ENCODE measurements around the gene PTPN23.
A peak's percentile ranks its signal among the peaks of the same experiment; 100 is the strongest.
"Not testable (repeated sequence)": the region's sequence is repeated elsewhere in the genome, so short reads cannot be mapped to it uniquely, and the experiment has no call there.

Gene PTPN23

GRCh38 chr3:47455806-47456452, 75.1 kb downstream of the PTPN23 start:
- no peak overlapping the region for H3K27ac ChIP-seq (ENCODE audit: extremely low read depth, low read depth, low read length)
- TF ChIP-seq SCRT2 (tag by site-specific recombination; IDR thresholded peaks at IDR 0.05) (peak; percentile 43), ZNF768 (tag by site-specific recombination; IDR thresholded peaks at IDR 0.05) (no peak)
- H3K4me1 ChIP-seq (ENCODE audit: control insufficient read depth, insufficient read depth, low read length): no peaks in the 10 kb centered on the region
- ChIA-PET POLR2A (no interaction called here), CTCF (no interaction called here)
- no peaks in the 10 kb centered on the region for H3K36me3 ChIP-seq (ENCODE audit: control insufficient read depth in 2 of 2, insufficient read depth in 1 of 2, low read length in 2 of 2)
- no peaks in the 10 kb centered on the region for H3K9me3 ChIP-seq (ENCODE audit: control insufficient read depth, insufficient read depth, low read depth, low read length)
- H3K4me3 ChIP-seq (ENCODE audit: low read depth, low read length): no peak overlapping the region

DNA sequence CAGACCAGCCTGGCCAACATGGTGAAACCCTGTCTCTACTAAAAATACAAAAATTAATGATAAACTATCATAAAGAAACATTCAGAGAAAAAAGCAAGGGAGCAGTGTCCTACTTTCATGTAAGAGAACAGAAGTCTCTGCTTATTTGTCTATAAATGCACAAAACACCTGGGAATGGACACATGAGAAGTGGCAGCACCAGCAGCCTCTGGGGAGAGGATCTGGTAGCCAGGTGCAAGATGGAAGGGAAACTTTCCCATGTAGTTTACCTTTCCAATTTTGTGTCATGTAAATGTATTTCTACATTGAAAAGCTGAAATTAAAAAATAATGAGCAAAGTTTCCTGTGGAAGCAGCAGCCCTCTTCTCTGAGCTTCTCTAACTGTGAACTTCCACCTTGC, 76.2 kb downstream of the PTPN23 start:
- no peaks in the 10 kb centered on the region for H3K36me3 ChIP-seq (ENCODE audit: control insufficient read depth in 2 of 2, insufficient read depth in 1 of 2, low read length in 2 of 2)
- CTCF ChIA-PET: no interaction called here
- H3K4me1 ChIP-seq (ENCODE audit: control insufficient read depth, insufficient read depth, low read length): no peaks in the 10 kb centered on the region
- POLR2A ChIA-PET: no interaction called here
- TF ChIP-seq ZNF624 (tag by site-specific recombination; IDR thresholded peaks at IDR 0.05) (no peak), ZBTB6 (tag by site-specific recombination; IDR thresholded peaks at IDR 0.05) (no peak), ZNF501 (tag by site-specific recombination; IDR thresholded peaks at IDR 0.05) (no peak), ZEB2 (tag by site-specific recombination; IDR thresholded peaks at IDR 0.05) (no peak), HIC1 (tag by site-specific recombination; IDR thresholded peaks at IDR 0.05) (no peak), KLF7 (tag by site-specific recombination; IDR thresholded peaks at IDR 0.05; ENCODE audit: borderline replicate concordance) (no peak), ZNF747 (tag by site-specific recombination; IDR thresholded peaks at IDR 0.05) (no peak), ZNF621 (tag by site-specific recombination; IDR thresholded peaks at IDR 0.05) (no peak), ZNF169 (tag by site-specific recombination; IDR thresholded peaks at IDR 0.05) (no peak), ZNF121 (tag by site-specific recombination; IDR thresholded peaks at IDR 0.05) (no peak), ZBTB7A (tag by site-specific recombination; IDR thresholded peaks at IDR 0.05; ENCODE audit: low read depth) (no peak), ZNF585B (tag by site-specific recombination; IDR thresholded peaks at IDR 0.05) (no peak), ZSCAN16 (tag by site-specific recombination; IDR thresholded peaks at IDR 0.05) (no peak)
- TF ChIP-seq, protein P1, sequence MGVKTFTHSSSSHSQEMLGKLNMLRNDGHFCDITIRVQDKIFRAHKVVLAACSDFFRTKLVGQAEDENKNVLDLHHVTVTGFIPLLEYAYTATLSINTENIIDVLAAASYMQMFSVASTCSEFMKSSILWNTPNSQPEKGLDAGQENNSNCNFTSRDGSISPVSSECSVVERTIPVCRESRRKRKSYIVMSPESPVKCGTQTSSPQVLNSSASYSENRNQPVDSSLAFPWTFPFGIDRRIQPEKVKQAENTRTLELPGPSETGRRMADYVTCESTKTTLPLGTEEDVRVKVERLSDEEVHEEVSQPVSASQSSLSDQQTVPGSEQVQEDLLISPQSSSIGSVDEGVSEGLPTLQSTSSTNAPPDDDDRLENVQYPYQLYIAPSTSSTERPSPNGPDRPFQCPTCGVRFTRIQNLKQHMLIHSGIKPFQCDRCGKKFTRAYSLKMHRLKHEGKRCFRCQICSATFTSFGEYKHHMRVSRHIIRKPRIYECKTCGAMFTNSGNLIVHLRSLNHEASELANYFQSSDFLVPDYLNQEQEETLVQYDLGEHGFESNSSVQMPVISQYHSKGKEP (tag by site-specific recombination; IDR thresholded peaks at IDR 0.05): no peak
- TF ChIP-seq, protein P2, sequence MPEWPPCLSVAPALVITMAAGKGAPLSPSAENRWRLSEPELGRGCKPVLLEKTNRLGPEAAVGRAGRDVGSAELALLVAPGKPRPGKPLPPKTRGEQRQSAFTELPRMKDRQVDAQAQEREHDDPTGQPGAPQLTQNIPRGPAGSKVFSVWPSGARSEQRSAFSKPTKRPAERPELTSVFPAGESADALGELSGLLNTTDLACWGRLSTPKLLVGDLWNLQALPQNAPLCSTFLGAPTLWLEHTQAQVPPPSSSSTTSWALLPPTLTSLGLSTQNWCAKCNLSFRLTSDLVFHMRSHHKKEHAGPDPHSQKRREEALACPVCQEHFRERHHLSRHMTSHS (tag by site-specific recombination; IDR thresholded peaks at IDR 0.05): no peak
- TF ChIP-seq, protein P3, sequence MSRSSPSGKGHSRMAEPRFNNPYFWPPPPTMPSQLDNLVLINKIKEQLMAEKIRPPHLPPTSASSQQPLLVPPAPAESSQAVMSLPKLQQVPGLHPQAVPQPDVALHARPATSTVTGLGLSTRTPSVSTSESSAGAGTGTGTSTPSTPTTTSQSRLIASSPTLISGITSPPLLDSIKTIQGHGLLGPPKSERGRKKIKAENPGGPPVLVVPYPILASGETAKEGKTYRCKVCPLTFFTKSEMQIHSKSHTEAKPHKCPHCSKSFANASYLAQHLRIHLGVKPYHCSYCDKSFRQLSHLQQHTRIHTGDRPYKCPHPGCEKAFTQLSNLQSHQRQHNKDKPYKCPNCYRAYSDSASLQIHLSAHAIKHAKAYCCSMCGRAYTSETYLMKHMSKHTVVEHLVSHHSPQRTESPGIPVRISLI (tag by site-specific recombination; IDR thresholded peaks at IDR 0.05): no peak
- H3K9me3 ChIP-seq (ENCODE audit: control insufficient read depth, insufficient read depth, low read depth, low read length): no peaks in the 10 kb centered on the region
- H3K4me3 ChIP-seq (ENCODE audit: low read depth, low read length): no peak overlapping the region
- H3K27ac ChIP-seq (ENCODE audit: extremely low read depth, low read depth, low read length): no peak overlapping the region

- H3K9me3 ChIP-seq (ENCODE audit: control insufficient read depth, insufficient read depth, low read depth, low read length); H3K4me3 ChIP-seq (ENCODE audit: low read depth, low read length); H3K36me3 ChIP-seq (ENCODE audit: control insufficient read depth in 2 of 2, insufficient read depth in 1 of 2, low read length in 2 of 2); H3K27ac ChIP-seq (ENCODE audit: extremely low read depth, low read depth, low read length); H3K4me1 ChIP-seq (ENCODE audit: control insufficient read depth, insufficient read depth, low read length); POLR2A ChIA-PET: not testable (repeated sequence)
- CTCF ChIA-PET: interaction anchor here (0.7 kb wide), 1 partner anchor 39 kb away, joined by 4 read pairs; no protein-coding TSS in a partner anchor
Measured at GRCh38 chr3:47459534-47460085, 78.8 kb downstream of the PTPN23 start.
